Retinal pigment epithelial cell (primary cell): ENCODE data around the gene EXOC2.
"Not testable (repeated sequence)": the region's sequence is repeated elsewhere in the genome, so short reads cannot be mapped to it uniquely, and the experiment has no call there.

ENCODE experiments used
- DNase-seq: peaks from one replicate; pipeline ENCODE4 v3.0.0-alpha.2; 2010; ENCODE audit warnings: low read depth
- H3K4me3 ChIP-seq: 2 replicates; pipeline ENCODE4 v1.5.1; 2011; ENCODE audit warnings: mild to moderate bottlenecking, low read length, control low read depth, moderate library complexity
- TF ChIP-seq, protein P1 (sequence below): conservative IDR thresholded peaks from 2 replicates; pipeline ENCODE4 v1.5.1; 2011; ENCODE audit warnings: low read depth, low read length, control low read depth, inconsistent platforms

EXOC2 gene

DNA sequence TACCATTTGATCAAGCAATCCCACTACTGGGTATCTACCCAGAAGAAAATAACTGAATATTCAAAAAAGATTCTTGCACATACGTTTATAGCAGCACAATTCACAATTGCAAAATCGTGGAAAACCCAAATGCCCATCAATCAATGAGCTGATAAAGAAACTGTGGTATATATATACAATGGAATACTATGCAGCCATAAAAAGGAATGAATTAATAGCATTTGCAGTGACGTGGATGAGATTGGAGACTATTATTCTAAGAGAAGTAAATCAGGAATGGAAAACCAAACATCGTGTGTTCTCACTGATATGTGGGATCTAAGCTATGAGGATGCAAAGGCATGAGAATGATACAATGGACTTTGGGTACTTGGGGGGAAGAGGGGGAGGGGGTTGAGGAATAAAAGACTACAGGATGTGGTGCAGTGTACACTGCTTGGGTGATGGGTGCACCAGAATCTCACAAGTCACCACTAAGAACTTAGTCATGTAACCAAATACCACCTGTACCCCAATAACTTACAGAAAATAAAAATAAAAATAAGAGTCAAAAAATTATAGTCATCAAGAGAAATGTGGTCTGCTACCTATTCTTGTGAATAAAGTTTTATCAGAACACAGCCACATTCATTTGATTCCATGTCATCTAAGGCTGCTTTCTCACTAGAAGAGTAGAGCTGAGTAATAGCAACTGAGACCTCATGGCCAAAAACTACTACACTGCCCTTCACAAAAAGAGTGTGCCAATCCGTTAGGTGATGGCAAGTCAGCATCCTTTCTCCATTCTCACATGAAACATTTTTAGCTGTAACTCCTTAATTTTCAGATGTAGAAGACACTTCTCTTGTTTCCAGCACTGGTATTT, 27.3 kb downstream of the EXOC2 start:
- no peak overlapping the region for H3K4me3 ChIP-seq
- DNase-seq, result no peak
- TF ChIP-seq, protein P1, sequence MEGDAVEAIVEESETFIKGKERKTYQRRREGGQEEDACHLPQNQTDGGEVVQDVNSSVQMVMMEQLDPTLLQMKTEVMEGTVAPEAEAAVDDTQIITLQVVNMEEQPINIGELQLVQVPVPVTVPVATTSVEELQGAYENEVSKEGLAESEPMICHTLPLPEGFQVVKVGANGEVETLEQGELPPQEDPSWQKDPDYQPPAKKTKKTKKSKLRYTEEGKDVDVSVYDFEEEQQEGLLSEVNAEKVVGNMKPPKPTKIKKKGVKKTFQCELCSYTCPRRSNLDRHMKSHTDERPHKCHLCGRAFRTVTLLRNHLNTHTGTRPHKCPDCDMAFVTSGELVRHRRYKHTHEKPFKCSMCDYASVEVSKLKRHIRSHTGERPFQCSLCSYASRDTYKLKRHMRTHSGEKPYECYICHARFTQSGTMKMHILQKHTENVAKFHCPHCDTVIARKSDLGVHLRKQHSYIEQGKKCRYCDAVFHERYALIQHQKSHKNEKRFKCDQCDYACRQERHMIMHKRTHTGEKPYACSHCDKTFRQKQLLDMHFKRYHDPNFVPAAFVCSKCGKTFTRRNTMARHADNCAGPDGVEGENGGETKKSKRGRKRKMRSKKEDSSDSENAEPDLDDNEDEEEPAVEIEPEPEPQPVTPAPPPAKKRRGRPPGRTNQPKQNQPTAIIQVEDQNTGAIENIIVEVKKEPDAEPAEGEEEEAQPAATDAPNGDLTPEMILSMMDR, result no peak

DNA sequence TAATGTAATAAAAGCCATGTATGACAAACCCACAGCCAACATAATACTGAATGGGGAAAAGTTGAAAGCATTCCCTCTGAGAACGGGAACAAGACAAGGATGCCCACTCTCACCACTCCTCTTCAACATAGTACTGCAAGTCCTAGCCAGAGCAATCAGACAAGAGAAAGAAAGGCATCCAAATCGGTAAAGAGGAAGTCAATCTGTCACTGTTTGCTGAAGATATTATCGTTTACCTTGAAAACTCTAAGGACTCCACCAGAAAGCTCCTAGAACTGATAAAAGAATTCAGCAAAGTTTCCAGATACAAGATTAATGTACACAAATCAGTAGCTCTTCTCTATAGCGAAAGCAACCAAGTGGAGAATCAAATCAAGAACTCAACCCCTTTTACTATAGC, 29.2 kb downstream of the EXOC2 start:
- DNase-seq, H3K4me3 ChIP-seq: not testable (repeated sequence)

DNA sequence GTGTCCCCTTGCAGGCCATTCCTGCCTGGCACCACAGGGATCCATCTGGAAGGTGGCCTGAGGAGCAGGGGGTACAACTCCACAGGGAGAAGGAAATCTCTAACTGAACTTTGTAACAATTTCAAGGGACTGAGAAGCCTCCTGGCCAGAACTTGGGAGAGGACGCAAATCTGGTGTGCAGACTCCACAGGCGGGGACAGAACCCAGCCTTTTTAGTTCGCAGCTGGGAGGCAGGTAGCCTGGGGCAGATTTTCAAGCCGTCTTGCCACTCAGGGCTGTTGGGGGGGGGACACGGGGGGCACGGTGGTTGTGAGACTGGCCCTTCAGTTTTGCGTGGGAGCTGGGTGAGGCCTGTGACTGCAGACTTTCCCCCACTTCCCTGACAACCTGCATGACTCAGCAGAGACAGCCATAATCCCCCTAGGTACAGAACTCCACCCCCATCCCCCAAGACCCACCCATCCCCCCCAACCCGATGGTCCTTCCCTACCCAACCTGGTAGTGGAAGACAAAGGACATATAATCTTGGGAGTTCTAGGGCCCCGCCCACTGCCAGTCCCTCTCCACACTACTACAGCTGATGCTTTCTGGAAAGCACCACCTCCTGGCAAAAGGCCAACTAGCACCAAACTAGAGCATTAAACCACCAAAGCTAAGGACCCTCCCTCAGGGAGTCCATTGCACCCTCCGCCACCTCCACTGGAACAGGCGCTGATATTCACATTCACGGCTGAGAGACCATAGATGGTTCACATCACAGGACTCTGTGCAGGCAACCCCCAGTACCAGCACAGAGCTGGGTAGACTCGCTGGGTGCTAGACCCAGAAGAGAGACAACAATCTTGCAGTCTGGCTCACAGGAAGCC, 33.0 kb downstream of the EXOC2 start:
- TF ChIP-seq, protein P1, result no peak
- DNase-seq, result no peak

DNA sequence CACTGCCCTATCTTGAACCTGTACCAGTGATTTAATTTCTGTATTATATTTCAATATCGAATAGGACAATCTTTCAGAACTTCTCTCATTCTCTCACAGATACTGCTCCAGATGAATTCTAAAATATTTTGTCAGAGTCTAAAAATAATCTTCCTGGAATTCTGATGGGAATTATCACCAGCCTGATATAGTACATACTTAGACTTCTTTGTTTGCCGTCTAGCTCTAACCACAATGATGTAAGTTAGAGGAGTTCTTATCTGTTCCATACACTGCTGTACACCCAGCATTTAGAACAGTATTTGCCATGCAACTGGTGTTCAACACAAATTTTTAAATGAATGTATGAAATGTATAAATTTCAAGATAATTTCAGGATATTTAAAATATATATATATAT, 34.7 kb downstream of the EXOC2 start:
- TF ChIP-seq, protein P1, result no peak
- no peak overlapping the region for H3K4me3 ChIP-seq
- DNase-seq, result peak; percentile 58

More for the DNA sequence above, 33.0 kb downstream of the EXOC2 start:
- H3K4me3 ChIP-seq, result no peak overlapping the region

DNA sequence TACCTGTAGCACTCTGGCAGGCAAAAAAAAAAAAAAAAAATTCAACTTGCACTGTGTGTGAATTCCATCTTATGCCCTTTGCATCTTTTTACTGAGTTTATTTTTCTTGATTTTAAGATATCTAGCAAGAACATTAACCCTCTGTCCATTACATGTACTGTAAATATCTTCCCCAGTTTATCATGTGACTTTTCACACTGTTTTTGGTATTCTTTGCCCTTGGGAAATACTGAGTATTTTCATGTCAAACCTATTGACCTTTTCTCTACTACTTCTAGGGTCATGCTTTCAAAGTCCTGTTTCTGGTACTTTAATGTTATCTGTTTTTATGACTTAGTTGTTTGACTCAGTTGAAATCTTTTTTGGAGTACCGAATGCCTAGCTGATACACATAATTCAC, 35.2 kb downstream of the EXOC2 start:
- DNase-seq, result no peak
- H3K4me3 ChIP-seq, result no peak overlapping the region
- TF ChIP-seq, protein P1, result no peak

DNA sequence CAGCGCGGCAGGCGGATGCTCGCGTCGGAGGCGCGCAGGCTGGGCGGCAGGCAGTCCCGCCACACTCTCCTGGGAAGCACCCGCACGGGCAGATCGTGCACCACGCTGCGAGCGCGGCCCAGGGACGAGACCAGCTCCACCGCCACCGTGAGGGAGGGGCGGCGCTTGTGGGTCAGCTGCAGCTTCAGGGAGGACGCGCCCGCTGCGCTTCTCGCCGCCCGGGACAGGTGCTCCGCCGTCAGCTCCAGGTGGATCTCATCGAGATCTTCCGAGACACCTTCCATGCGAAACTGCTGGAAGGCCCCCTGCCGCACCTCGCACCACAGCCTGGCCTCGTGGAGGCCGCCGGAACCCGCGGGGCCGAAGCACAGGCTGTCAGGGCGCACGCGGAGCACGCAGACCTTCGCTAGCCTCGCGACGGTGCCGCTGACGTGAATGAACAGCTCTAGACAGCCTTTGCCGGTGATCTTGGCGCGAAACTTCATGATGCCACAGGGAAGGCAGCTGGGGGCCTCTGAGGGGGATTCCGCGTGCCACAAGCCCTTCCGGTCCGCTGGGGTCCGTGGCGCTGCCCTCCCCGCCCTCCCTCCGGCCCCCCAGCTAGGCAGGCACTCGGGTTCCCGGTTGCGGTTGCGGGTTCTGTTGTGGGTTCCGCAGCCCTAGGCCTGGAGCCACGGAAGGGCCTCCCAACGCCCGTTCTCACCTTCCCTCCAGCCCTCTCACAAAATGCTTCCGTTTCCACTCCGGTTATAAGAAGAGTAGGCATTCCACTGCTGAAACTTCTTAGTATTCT, 36.3 kb downstream of the EXOC2 start, which contains the start of gene HUS1B:
HUS1B (minus strand) TSS at position 641 of the 793 bp plus-strand sequence; CDS start at position 485, 156 bp downstream.
- TF ChIP-seq, protein P1, result no peak
- no peak within 1 kb of the TSS for H3K4me3 ChIP-seq
- no peak for DNase-seq

DNA sequence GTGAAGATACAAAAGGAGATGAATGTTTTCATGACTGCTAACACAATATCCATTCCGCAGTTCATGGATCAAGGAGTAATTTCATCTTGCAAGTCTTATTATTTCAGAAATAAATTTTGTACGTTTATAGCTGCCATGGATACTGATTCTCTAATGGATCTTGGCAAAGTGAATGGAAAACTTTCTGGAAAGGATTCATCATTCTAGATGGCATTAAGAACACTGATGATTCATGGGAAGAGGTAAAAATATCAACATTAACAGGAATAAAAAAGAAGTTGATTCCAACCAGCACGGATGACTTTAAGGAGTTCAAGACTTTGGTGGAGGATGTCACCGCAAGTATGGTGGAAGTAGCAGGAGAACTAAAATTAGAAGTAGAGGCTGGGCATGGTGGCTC, 38.8 kb downstream of the EXOC2 start:
- no peak for DNase-seq
- H3K4me3 ChIP-seq, result no peak overlapping the region
- TF ChIP-seq, protein P1, result no peak
